HepG2 (cell line): ENCODE measurements around the gene MFAP4. TPM values are rescaled to one million over a fixed set of nuclear protein-coding genes. Genes with fewer than 3 reads are reported as not detected.

ENCODE experiments used
- ARID3A ChIP-seq: IDR thresholded peaks from 2 replicates; pipeline ENCODE4 v1.6.1; 2012; ENCODE audit warnings: low read depth, low read length, improper control_type of control experiment
- EEA1 ChIP-seq: sonication (generic); formaldehyde crosslinking; IDR thresholded peaks from 2 replicates; pipeline ENCODE4 v1.5.1; 2020; ENCODE audit warnings: mild to moderate bottlenecking, missing genetic modification reagents, borderline replicate concordance
- FOXA1 ChIP-seq, 2 experiments: fragments of 450-650 bp in 1 of 2; sonication (generic) in 1 of 2; formaldehyde crosslinking in 1 of 2; IDR thresholded peaks; 2 replicates each; pipeline versions ENCODE4 v1.4.0 to v1.6.1; 2016 to 2020; ENCODE audit warnings: missing genetic modification reagents in 1 of 2
- HNRNPL ChIP-seq: fragments of 200-400 bp; formaldehyde crosslinking; IDR thresholded peaks from 2 replicates; pipeline ENCODE4 v1.6.1; 2017; ENCODE audit warnings: mild to moderate bottlenecking, low read depth, low read length
- KLF6 ChIP-seq: IDR thresholded peaks from 2 replicates; pipeline ENCODE4 v1.8.0; 2016; ENCODE audit warnings: missing biosample characterization, missing genetic modification reagents
- POLR2G ChIP-seq: fragments of 200-400 bp; formaldehyde crosslinking; IDR thresholded peaks from 2 replicates; pipeline ENCODE4 v1.6.1; 2018; ENCODE audit warnings: mild to moderate bottlenecking, low read depth, low read length, moderate library complexity
- RFXAP ChIP-seq: sonication (generic); formaldehyde crosslinking; IDR thresholded peaks from 2 replicates; pipeline ENCODE4 v1.4.0; 2020; ENCODE audit warnings: missing genetic modification reagents, borderline replicate concordance
- SNAI1 ChIP-seq: sonication (generic); formaldehyde crosslinking; IDR thresholded peaks from 2 replicates; pipeline ENCODE4 v1.5.0; 2020; ENCODE audit warnings: mild to moderate bottlenecking, missing genetic modification reagents, borderline replicate concordance
- ZBTB3 ChIP-seq: sonication (generic); formaldehyde crosslinking; IDR thresholded peaks from 2 replicates; pipeline ENCODE4 v1.4.0; 2020; ENCODE audit warnings: low read depth, mild to moderate bottlenecking, moderate library complexity, missing genetic modification reagents, borderline replicate concordance
- ZBTB34 ChIP-seq: sonication (generic); formaldehyde crosslinking; IDR thresholded peaks from 2 replicates; pipeline ENCODE4 v1.8.0; 2022; ENCODE audit warnings: mild to moderate bottlenecking, missing genetic modification reagents
- ZBTB43 ChIP-seq: sonication (generic); formaldehyde crosslinking; conservative IDR thresholded peaks from 2 replicates; pipeline ENCODE4 v1.4.0; 2020; ENCODE audit warnings: missing genetic modification reagents
- ZBTB7B ChIP-seq: sonication (generic); formaldehyde crosslinking; IDR thresholded peaks from 2 replicates; pipeline ENCODE4 v1.4.0; 2020; ENCODE audit warnings: missing genetic modification reagents
- ZFP36L1 ChIP-seq: sonication (generic); formaldehyde crosslinking; IDR thresholded peaks from 2 replicates; pipeline ENCODE4 v1.8.0; 2022; ENCODE audit warnings: mild to moderate bottlenecking, missing genetic modification reagents, moderate library complexity
- ZFP82 ChIP-seq: sonication (generic); formaldehyde crosslinking; IDR thresholded peaks from 2 replicates; pipeline ENCODE4 v1.5.1; 2020; ENCODE audit warnings: mild to moderate bottlenecking, missing genetic modification reagents, borderline replicate concordance
- ZFP91 ChIP-seq: sonication (generic); formaldehyde crosslinking; IDR thresholded peaks from 2 replicates; pipeline ENCODE4 v1.9.0; 2022; ENCODE audit warnings: missing genetic modification reagents, mild to moderate bottlenecking, borderline replicate concordance
- ZFY ChIP-seq: sonication (generic); formaldehyde crosslinking; IDR thresholded peaks from 2 replicates; pipeline ENCODE4 v1.4.0; 2020; ENCODE audit warnings: missing genetic modification reagents
- ZNF138 ChIP-seq: sonication (generic); formaldehyde crosslinking; IDR thresholded peaks from 2 replicates; pipeline ENCODE4 v1.5.0; 2020; ENCODE audit warnings: mild to moderate bottlenecking, low read depth, missing genetic modification reagents
- ZNF501 ChIP-seq: sonication (generic); formaldehyde crosslinking; IDR thresholded peaks from 2 replicates; pipeline ENCODE4 v1.5.1; 2020; ENCODE audit warnings: mild to moderate bottlenecking, moderate library complexity, missing genetic modification reagents
- ZNF564 ChIP-seq: sonication (generic); formaldehyde crosslinking; IDR thresholded peaks from 2 replicates; pipeline ENCODE4 v1.8.1; 2023; ENCODE audit warnings: mild to moderate bottlenecking, missing genetic modification reagents
- ZNF616 ChIP-seq: sonication (generic); formaldehyde crosslinking; IDR thresholded peaks from 2 replicates; pipeline ENCODE4 v1.5.0; 2020; ENCODE audit warnings: low read depth, mild to moderate bottlenecking, missing genetic modification reagents
- ZNF629 ChIP-seq: sonication (generic); formaldehyde crosslinking; conservative IDR thresholded peaks from 2 replicates; pipeline ENCODE4 v1.5.0; 2020; ENCODE audit warnings: missing genetic modification reagents
- ZNF720 ChIP-seq: sonication (generic); formaldehyde crosslinking; IDR thresholded peaks from 2 replicates; pipeline ENCODE4 v1.4.0; 2020; ENCODE audit warnings: missing genetic modification reagents
- ZSCAN22 ChIP-seq: sonication (generic); formaldehyde crosslinking; IDR thresholded peaks from 2 replicates; pipeline ENCODE4 v1.4.0; 2020; ENCODE audit warnings: mild to moderate bottlenecking, missing genetic modification reagents
- polyA plus RNA-seq, 8 experiments: library from polyadenylated mRNA; depleted of rRNA in 3 of 8; stranded (reverse) in 7 of 8; unstranded in 1 of 8; fragments of >200 nt; fragmentation: Illumina TruSeq in 4 of 8; extraction: Trizol in 4 of 8; gene quantifications; 2 replicates each; pipeline versions ENCODE4 v1.2.1 to v1.2.3, GENCODE V29; 2011 to 2016; ENCODE audit warnings: low read depth in 4 of 8, missing spikeins in 1 of 8, mixed read lengths in 1 of 8; ENCODE audit not compliant: insufficient read depth in 1 of 8
- total RNA-seq, 5 experiments: library from RNA; depleted of rRNA; stranded (reverse); fragments of >200 nt; fragmentation: Illumina TruSeq; extraction: Trizol; gene quantifications; 2 replicates each; pipeline ENCODE4 v1.2.3, GENCODE V29; 2016; ENCODE audit warnings: low read depth in 1 of 5

The MFAP4 gene
- total and polyA plus RNA-seq, 2 of the 13 experiments (the other 11 are each of a cell fraction or from before 2014, with no cell fraction given) = 0.08 TPM; not detected in 1

- TF ChIP-seq ZFP91 (CRISPR knock-in tag) (peak; percentile 79), EEA1 (peak; percentile 84; the same call in 1 of the 2 replicates), ZBTB3 (CRISPR knock-in tag) (no peak), ZNF720 (peak; percentile 69; the same call in 1 of the 2 replicates), HNRNPL (peak; percentile 58; the same call in 1 of the 2 replicates), ZBTB34 (CRISPR knock-in tag) (peak; percentile 87; the same call in 1 of the 2 replicates), ZNF501 (CRISPR knock-in tag) (peak; percentile 60; the same call in 1 of the 2 replicates), ZFP82 (CRISPR knock-in tag) (no peak), POLR2G (peak; percentile 70), ZFP36L1 (CRISPR knock-in tag) (0 out of 2 replicates have a peak, but pooled peaks have one; percentile 50), ZBTB7B (no peak), ZNF564 (CRISPR knock-in tag) (peak; percentile 78; the same call in 1 of the 2 replicates), ZNF629 (CRISPR knock-in tag) (no peak), ARID3A (no peak), ZFY (CRISPR knock-in tag) (peak; percentile 86), KLF6 (CRISPR knock-in tag) (peak; percentile 58; the same call in 1 of the 2 replicates), ZSCAN22 (no peak), FOXA1 (IDR thresholded peaks at IDR 0.05) (no peak), FOXA1 (CRISPR knock-in tag; IDR thresholded peaks at IDR 0.05) (no peak), ZNF616 (peak; percentile 84; the same call in 1 of the 2 replicates), RFXAP (peak; percentile 84; the same call in 1 of the 2 replicates), SNAI1 (CRISPR knock-in tag) (no peak), ZBTB43 (peak; percentile 53; the same call in 1 of the 2 replicates), ZNF138 (CRISPR knock-in tag) (0 out of 2 replicates have a peak, but pooled peaks have one; percentile 52)
These were observed 49.9 kb downstream of the MFAP4 start (continued) for GRCh38 chr17:19336938-19337711.
